SK-N-MC (cell line): ENCODE results near the gene DOCK10.

Experiments used
- EZH2 ChIP-seq: fragments of 200-600 bp; sonication (generic); IDR thresholded peaks from one replicate; pipeline ENCODE4 v1.6.1; 2017; ENCODE audit warnings: antibody characterized with exemption
- FOXP2 ChIP-seq: optimal IDR thresholded peaks from 2 replicates; pipeline ENCODE3; 2011; ENCODE audit warnings: mild to moderate bottlenecking, moderate library complexity; ENCODE audit not compliant: insufficient read depth; ENCODE audit errors: extremely low read length, control extremely low read depth
- POLR2AphosphoS5 ChIP-seq: IDR thresholded peaks from 2 replicates; pipeline ENCODE4 v1.6.1; 2012; ENCODE audit warnings: mild to moderate bottlenecking, low read depth, low read length, borderline replicate concordance

DNA sequence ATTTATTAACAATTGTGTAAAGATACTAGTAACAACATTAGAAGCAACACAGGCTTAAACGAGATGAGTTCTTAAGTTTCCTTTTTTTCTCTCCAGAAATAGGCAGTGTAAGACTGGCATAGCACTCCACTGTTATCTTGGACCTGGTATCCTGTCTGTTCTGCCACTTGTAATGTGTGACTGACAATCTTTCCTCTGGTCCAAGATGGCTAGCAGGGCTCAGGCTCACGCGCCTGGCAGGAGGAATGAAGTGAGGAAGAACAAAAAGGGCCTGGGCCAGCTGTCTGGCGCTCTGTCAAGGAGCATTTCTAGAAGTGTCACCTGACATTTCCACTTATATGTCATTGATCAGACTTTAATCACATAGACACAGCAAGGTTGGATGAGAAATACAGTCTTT, 294.5 kb downstream of the DOCK10 start:
- TF ChIP-seq POLR2AphosphoS5 (no peak), EZH2 (no peak), FOXP2 (no peak)
